GM23248 (cell line): ENCODE data around the gene CNOT6. TPM values are rescaled to one million over a fixed set of nuclear protein-coding genes. Genes with fewer than 3 reads are reported as not detected.

Source experiments
- DNase-seq: peaks from one replicate; pipeline ENCODE4 v3.0.0-alpha.2; 2015
- H2AFZ ChIP-seq: fragments of 200-600 bp; sonication (generic); 2 replicates; pipeline ENCODE4 v1.6.1; 2016; ENCODE audit warnings: antibody characterized with exemption
- H3F3A ChIP-seq: fragments of 200-600 bp; sonication (generic); 2 replicates; pipeline ENCODE4 v1.6.1; 2016; ENCODE audit warnings: mild to moderate bottlenecking, antibody characterized with exemption, mixed run types; ENCODE audit not compliant: insufficient read depth
- H3K27ac ChIP-seq: fragments of 200-600 bp; sonication (generic); 2 replicates; pipeline ENCODE4 v1.5.1; 2016; ENCODE audit warnings: mild to moderate bottlenecking
- H3K27me3 ChIP-seq: fragments of 200-600 bp; sonication (generic); replicated peaks from 2 replicates; pipeline ENCODE4 v1.6.1; 2016; ENCODE audit warnings: mild to moderate bottlenecking; ENCODE audit not compliant: insufficient read depth
- H3K36me3 ChIP-seq: fragments of 200-600 bp; sonication (generic); 2 replicates; pipeline ENCODE4 v1.6.1; 2016; ENCODE audit warnings: low read depth, mild to moderate bottlenecking
- H3K4me1 ChIP-seq: fragments of 200-600 bp; sonication (generic); 2 replicates; pipeline ENCODE4 v1.6.1; 2016; ENCODE audit warnings: mild to moderate bottlenecking; ENCODE audit not compliant: insufficient read depth
- H3K4me2 ChIP-seq: fragments of 200-600 bp; sonication (generic); one replicate; pipeline ENCODE4 v1.6.1; 2016; ENCODE audit warnings: mild to moderate bottlenecking; ENCODE audit not compliant: unreplicated experiment
- H3K4me3 ChIP-seq: fragments of 200-600 bp; sonication (generic); 2 replicates; pipeline ENCODE4 v1.5.1; 2016; ENCODE audit warnings: mild to moderate bottlenecking
- H3K79me2 ChIP-seq: fragments of 200-600 bp; sonication (generic); 2 replicates; pipeline ENCODE4 v1.6.1; 2016; ENCODE audit warnings: mild to moderate bottlenecking; ENCODE audit not compliant: insufficient read depth
- H3K9ac ChIP-seq: fragments of 200-600 bp; sonication (generic); 2 replicates; pipeline ENCODE4 v1.6.1; 2016; ENCODE audit warnings: mild to moderate bottlenecking
- H3K9me2 ChIP-seq: fragments of 200-600 bp; sonication (generic); 2 replicates; pipeline ENCODE4 v1.6.1; 2016; ENCODE audit warnings: mixed run types, mild to moderate bottlenecking, moderate library complexity; ENCODE audit not compliant: insufficient read depth
- H3K9me3 ChIP-seq: fragments of 200-600 bp; sonication (generic); one replicate; pipeline ENCODE4 v1.6.1; 2017; ENCODE audit warnings: low read depth
- H4K20me1 ChIP-seq: fragments of 200-600 bp; sonication (generic); 2 replicates; pipeline ENCODE4 v1.6.0; 2016; ENCODE audit not compliant: insufficient read depth
- EZH2 ChIP-seq: fragments of 200-600 bp; sonication (generic); IDR thresholded peaks from 2 replicates; pipeline ENCODE4 v1.6.1; 2018; ENCODE audit warnings: antibody characterized with exemption, mild to moderate bottlenecking; ENCODE audit not compliant: insufficient read depth, poor library complexity, severe bottlenecking
- EZH2phosphoT487 ChIP-seq: fragments of 200-600 bp; sonication (generic); IDR thresholded peaks from 2 replicates; pipeline ENCODE4 v1.6.1; 2018; ENCODE audit warnings: antibody characterized with exemption, moderate library complexity, mild to moderate bottlenecking, low read depth; ENCODE audit not compliant: insufficient read depth
- WGBS, 2 experiments: methylation state at CpG; one replicate each; pipeline ENCODE4 v1.1.6; 2015 to 2017; ENCODE audit warnings: low lambda C conversion rate in 2 of 2, low coverage in 1 of 2; ENCODE audit errors: missing lambda C conversion rate in 2 of 2; 5-methylcytosine and 5-hydroxymethylcytosine counted together
- in situ Hi-C: fragments of 300-500 bp; cut with MboI; formaldehyde crosslinking; loops from 2 replicates; pipeline ENCODE4 v1.15.0; 2020
- polyA plus RNA-seq: library from polyadenylated mRNA; unstranded; fragments of >200 nt; fragmentation: Nextera tagmentation; extraction: Ambion mirVana; gene quantifications from 2 replicates; pipeline ENCODE4 v1.2.1, GENCODE V29; 2016
- total RNA-seq: library from RNA; depleted of rRNA; stranded (reverse); fragments of >200 nt; shearing (Covaris generic); gene quantifications from 2 replicates; pipeline ENCODE4 v1.2.3, GENCODE V29; 2014

Gene CNOT6
- total and polyA plus RNA-seq, 2 experiments from 2014 or later, result 5.3 to 7.8 TPM

- peaks cover 8% of the 10 kb centered on the region for H3K4me1 ChIP-seq
- TF ChIP-seq EZH2 (no peak), EZH2phosphoT487 (no peak)
- H3K27me3 ChIP-seq, result no peaks in the 10 kb centered on the region
- no peak overlapping the region for H3K9ac ChIP-seq
- no peak for DNase-seq
- no peaks in the 10 kb centered on the region for H3K36me3 ChIP-seq
- H3K9me2 ChIP-seq, result no peaks in the 10 kb centered on the region
- peaks cover 100% of the 10 kb centered on the region for H3K79me2 ChIP-seq
- 87 to 88% methylated on average over 5 of the region's 5 CpGs for WGBS, 2 experiments
- H3K9me3 ChIP-seq, result no peaks in the 10 kb centered on the region
- H3F3A ChIP-seq, result 0 out of 2 replicates have a peak, but pooled peaks cover 6% of the 10 kb centered on the region
- no peak overlapping the region for H2AFZ ChIP-seq
- H3K27ac ChIP-seq, result no peak overlapping the region
- H3K4me2 ChIP-seq, result no peak overlapping the region
- peaks cover 6% of the 10 kb centered on the region for H4K20me1 ChIP-seq
- H3K4me3 ChIP-seq, result no peak overlapping the region
- in situ Hi-C loops, result no loop called here
Observed at GRCh38 chr5:180516440-180516839, 22.3 kb downstream of the CNOT6 start.

DNA sequence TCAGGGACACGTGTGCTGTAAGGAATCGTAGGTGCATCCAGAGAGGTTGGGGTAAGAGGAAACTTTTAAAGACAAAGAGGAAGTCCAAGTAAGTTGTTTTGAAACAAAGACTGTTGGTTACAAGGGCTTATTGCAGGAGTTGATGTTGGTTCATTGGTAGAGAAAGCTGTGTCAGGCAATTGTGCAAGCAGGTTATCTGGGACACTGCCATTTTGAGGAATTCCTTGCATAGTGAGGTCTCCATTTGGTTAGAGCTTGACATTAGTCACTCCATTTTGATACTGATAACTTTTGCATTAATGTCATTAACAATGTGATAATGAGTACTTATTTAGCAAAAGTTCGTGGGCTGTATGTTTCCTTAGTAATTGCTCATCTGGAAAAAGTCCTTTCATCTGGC lies 24.9 kb downstream of the CNOT6 start:
- Histone ChIP-seq H3K27me3 (no peaks in the 10 kb centered on the region), H3K9me3 (no peaks in the 10 kb centered on the region), H3K4me3 (no peak overlapping the region), H3K9ac (no peak overlapping the region), H2AFZ (no peak overlapping the region), H3K4me1 (peaks cover 18% of the 10 kb centered on the region), H3K36me3 (no peaks in the 10 kb centered on the region), H3K79me2 (peaks cover 100% of the 10 kb centered on the region), H3K27ac (peak overlapping the region; percentile 52), H3K4me2 (no peak overlapping the region), H3F3A (0 out of 2 replicates have a peak, but pooled peaks cover 6% of the 10 kb centered on the region), H4K20me1 (peaks cover 17% of the 10 kb centered on the region; the same call in 1 of the 2 replicates), H3K9me2 (no peaks in the 10 kb centered on the region)
- no peak for TF ChIP-seq EZH2phosphoT487
- TF ChIP-seq EZH2, result no peak
- in situ Hi-C loops, result no loop called here
- WGBS, 2 experiments, result 96 to 97% methylated on average over 3 of the region's 3 CpGs
- DNase-seq, result peak; percentile 61

DNA sequence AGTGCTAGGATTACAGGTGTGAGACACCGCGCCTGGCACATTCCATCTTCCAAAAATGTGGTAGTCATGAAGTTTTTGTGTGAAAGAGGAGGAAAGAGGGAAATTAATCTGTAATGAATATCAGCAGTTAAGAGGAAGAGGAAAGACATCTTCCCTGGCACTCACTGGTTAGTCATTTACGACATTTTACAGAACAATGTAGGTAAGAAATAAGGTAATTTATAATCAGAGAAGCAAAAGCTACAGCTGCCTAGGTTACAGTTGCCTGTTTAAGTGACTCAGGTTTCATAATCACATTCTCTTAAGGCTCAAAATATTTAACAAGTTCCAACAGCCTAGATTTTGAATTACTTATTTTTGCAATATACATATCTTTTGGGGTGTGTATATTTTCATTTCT lies 26.9 kb downstream of the CNOT6 start:
- TF ChIP-seq EZH2phosphoT487 (no peak), EZH2 (no peak)
- H3K4me3 ChIP-seq, result no peak overlapping the region
- no peak overlapping the region for H3K27ac ChIP-seq
- no peak overlapping the region for H3K4me2 ChIP-seq
- 0 out of 2 replicates have a peak, but pooled peaks cover 6% of the 10 kb centered on the region for H3F3A ChIP-seq
- H3K9ac ChIP-seq, result no peak overlapping the region
- no peaks in the 10 kb centered on the region for H3K9me2 ChIP-seq
- H3K9me3 ChIP-seq, result no peaks in the 10 kb centered on the region
- no peaks in the 10 kb centered on the region for H3K27me3 ChIP-seq
- in situ Hi-C loops, result no loop called here
- H3K79me2 ChIP-seq, result peaks cover 100% of the 10 kb centered on the region
- 97 to 98% methylated on average over 3 of the region's 3 CpGs for WGBS, 2 experiments
- H3K36me3 ChIP-seq, result no peaks in the 10 kb centered on the region
- peaks cover 22% of the 10 kb centered on the region; the same call in 1 of the 2 replicates for H4K20me1 ChIP-seq
- H3K4me1 ChIP-seq, result peaks cover 18% of the 10 kb centered on the region
- DNase-seq, result peak; percentile 15
- H2AFZ ChIP-seq, result no peak overlapping the region

DNA sequence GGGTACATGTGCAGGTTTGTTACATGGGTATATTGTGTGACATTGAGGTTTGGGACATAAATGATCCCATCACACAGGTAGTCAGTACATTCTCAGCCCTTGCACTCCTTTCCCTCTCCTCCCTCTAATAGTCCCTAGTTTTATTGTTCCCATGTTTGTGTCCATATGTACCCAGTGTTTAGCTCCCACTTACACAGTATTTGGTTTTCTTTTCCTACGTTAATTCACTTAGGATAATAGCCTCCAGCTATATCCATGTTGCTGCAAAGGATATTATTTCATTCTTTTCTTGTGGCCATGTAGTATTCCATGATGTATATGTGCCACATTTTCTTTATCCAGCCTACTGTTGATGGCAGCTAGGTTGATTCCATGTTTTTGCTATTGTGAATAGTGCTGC lies 27.4 kb downstream of the CNOT6 start:
- in situ Hi-C loops, result no loop called here
- no peak for DNase-seq
- no peak overlapping the region for H3K4me3 ChIP-seq
- no peaks in the 10 kb centered on the region for H3K36me3 ChIP-seq
- H3K9ac ChIP-seq, result no peak overlapping the region
- WGBS, 2 experiments, result 97 to 100% methylated on average over 1 of the region's 1 CpG
- H3F3A ChIP-seq, result 0 out of 2 replicates have a peak, but pooled peaks cover 6% of the 10 kb centered on the region
- H3K4me1 ChIP-seq, result peaks cover 18% of the 10 kb centered on the region
- H3K27ac ChIP-seq, result no peak overlapping the region
- peaks cover 22% of the 10 kb centered on the region; the same call in 1 of the 2 replicates for H4K20me1 ChIP-seq
- no peak overlapping the region for H2AFZ ChIP-seq
- H3K4me2 ChIP-seq, result no peak overlapping the region
- H3K79me2 ChIP-seq, result peaks cover 100% of the 10 kb centered on the region
- H3K9me3 ChIP-seq, result no peaks in the 10 kb centered on the region
- no peaks in the 10 kb centered on the region for H3K9me2 ChIP-seq
- no peaks in the 10 kb centered on the region for H3K27me3 ChIP-seq
- no peak for TF ChIP-seq EZH2phosphoT487
- no peak for TF ChIP-seq EZH2
